ENCODE measurements around the gene REEP3.

The REEP3 gene

DNA sequence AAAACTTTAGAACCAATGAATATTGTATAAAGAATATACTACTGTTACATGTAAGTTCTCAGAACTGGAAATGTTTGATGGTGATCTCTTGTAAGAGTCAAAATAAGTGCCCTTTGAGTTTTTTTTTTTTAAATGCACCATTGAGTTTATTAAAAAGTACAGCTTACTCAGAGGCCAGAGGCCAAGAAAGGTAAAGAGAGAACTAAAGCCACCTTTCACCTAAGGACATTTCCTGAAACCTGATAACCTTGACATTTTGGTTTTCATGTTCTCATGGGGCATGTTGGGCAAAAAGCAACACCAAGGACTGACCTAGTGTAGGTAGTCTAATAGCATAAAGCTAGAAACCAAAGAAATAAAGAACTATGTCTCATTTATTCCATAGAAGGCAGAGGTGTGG lies 27.7 kb downstream of the REEP3 start (continued):
- TF ChIP-seq, protein P1, sequence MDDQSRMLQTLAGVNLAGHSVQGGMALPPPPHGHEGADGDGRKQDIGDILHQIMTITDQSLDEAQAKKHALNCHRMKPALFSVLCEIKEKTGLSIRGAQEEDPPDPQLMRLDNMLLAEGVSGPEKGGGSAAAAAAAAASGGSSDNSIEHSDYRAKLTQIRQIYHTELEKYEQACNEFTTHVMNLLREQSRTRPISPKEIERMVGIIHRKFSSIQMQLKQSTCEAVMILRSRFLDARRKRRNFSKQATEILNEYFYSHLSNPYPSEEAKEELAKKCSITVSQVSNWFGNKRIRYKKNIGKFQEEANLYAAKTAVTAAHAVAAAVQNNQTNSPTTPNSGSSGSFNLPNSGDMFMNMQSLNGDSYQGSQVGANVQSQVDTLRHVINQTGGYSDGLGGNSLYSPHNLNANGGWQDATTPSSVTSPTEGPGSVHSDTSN (CRISPR knock-in tag; IDR thresholded peaks at IDR 0.05): no peak
- no peak for TF ChIP-seq ZNF549 (tag by site-specific recombination; IDR thresholded peaks at IDR 0.05)
- no peak for TF ChIP-seq ZNF133 (tag by site-specific recombination; IDR thresholded peaks at IDR 0.05)
- TF ChIP-seq ZNF174 (tag by site-specific recombination; IDR thresholded peaks at IDR 0.05): no peak
- TF ChIP-seq ZNF658 (tag by site-specific recombination; IDR thresholded peaks at IDR 0.05): no peak
- TF ChIP-seq, protein P2, sequence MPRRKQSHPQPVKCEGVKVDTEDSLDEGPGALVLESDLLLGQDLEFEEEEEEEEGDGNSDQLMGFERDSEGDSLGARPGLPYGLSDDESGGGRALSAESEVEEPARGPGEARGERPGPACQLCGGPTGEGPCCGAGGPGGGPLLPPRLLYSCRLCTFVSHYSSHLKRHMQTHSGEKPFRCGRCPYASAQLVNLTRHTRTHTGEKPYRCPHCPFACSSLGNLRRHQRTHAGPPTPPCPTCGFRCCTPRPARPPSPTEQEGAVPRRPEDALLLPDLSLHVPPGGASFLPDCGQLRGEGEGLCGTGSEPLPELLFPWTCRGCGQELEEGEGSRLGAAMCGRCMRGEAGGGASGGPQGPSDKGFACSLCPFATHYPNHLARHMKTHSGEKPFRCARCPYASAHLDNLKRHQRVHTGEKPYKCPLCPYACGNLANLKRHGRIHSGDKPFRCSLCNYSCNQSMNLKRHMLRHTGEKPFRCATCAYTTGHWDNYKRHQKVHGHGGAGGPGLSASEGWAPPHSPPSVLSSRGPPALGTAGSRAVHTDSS (tag by site-specific recombination; IDR thresholded peaks at IDR 0.05): no peak
- no peak for TF ChIP-seq ZSCAN23 (tag by site-specific recombination; IDR thresholded peaks at IDR 0.05)
- no peak for TF ChIP-seq ZNF404 (tag by site-specific recombination; IDR thresholded peaks at IDR 0.05)
- TF ChIP-seq ZEB2 (tag by site-specific recombination; IDR thresholded peaks at IDR 0.05): no peak
- TF ChIP-seq IKZF3 (tag by site-specific recombination; IDR thresholded peaks at IDR 0.05): no peak
- TF ChIP-seq YY1 (tag by site-specific recombination; IDR thresholded peaks at IDR 0.05): no peak
- TF ChIP-seq ZNF701 (tag by site-specific recombination; IDR thresholded peaks at IDR 0.05): no peak
- TF ChIP-seq ZNF16 (tag by site-specific recombination; IDR thresholded peaks at IDR 0.05; ENCODE audit: low read depth): no peak

DNA sequence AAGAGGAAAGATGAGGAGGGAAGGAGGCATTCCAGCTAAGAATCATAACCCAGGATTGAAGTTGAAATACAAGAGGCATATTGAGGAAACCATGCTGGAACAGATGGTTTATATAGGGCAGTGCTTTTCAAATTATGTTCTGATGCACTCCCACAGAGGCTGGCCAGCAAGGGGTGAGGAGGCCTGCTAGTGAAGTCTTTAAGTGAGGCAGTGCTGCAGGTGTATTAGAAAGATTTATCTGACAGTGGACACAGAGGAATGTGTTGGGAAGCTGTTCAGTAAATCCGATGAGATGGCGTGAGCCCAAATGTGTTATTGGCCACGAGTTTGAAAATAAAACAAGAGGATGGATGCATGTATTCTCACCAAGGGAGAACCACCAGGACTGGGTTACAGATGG lies 28.6 kb downstream of the REEP3 start:
- H3K27ac ChIP-seq (ENCODE audit: extremely low read depth, low read depth, low read length): no peak overlapping the region
- POLR2A ChIA-PET: no interaction called here
- TF ChIP-seq ZNF302 (tag by site-specific recombination; IDR thresholded peaks at IDR 0.05; ENCODE audit: low read depth): no peak
- TF ChIP-seq, protein P3, sequence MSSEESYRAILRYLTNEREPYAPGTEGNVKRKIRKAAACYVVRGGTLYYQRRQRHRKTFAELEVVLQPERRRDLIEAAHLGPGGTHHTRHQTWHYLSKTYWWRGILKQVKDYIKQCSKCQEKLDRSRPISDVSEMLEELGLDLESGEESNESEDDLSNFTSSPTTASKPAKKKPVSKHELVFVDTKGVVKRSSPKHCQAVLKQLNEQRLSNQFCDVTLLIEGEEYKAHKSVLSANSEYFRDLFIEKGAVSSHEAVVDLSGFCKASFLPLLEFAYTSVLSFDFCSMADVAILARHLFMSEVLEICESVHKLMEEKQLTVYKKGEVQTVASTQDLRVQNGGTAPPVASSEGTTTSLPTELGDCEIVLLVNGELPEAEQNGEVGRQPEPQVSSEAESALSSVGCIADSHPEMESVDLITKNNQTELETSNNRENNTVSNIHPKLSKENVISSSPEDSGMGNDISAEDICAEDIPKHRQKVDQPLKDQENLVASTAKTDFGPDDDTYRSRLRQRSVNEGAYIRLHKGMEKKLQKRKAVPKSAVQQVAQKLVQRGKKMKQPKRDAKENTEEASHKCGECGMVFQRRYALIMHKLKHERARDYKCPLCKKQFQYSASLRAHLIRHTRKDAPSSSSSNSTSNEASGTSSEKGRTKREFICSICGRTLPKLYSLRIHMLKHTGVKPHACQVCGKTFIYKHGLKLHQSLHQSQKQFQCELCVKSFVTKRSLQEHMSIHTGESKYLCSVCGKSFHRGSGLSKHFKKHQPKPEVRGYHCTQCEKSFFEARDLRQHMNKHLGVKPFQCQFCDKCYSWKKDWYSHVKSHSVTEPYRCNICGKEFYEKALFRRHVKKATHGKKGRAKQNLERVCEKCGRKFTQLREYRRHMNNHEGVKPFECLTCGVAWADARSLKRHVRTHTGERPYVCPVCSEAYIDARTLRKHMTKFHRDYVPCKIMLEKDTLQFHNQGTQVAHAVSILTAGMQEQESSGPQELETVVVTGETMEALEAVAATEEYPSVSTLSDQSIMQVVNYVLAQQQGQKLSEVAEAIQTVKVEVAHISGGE (tag by site-specific recombination; conservative IDR thresholded peaks at IDR 0.05; ENCODE audit: low read depth): no peak
- TF ChIP-seq ZNF664 (tag by site-specific recombination; IDR thresholded peaks at IDR 0.05): no peak
- no peak for TF ChIP-seq REPIN1 (tag by site-specific recombination; IDR thresholded peaks at IDR 0.05; ENCODE audit: low read depth)
- TF ChIP-seq, protein P4, sequence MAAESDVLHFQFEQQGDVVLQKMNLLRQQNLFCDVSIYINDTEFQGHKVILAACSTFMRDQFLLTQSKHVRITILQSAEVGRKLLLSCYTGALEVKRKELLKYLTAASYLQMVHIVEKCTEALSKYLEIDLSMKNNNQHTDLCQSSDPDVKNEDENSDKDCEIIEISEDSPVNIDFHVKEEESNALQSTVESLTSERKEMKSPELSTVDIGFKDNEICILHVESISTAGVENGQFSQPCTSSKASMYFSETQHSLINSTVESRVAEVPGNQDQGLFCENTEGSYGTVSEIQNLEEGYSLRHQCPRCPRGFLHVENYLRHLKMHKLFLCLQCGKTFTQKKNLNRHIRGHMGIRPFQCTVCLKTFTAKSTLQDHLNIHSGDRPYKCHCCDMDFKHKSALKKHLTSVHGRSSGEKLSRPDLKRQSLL (tag by site-specific recombination; IDR thresholded peaks at IDR 0.05): no peak
- no peak for TF ChIP-seq MEIS1 (CRISPR knock-in tag; IDR thresholded peaks at IDR 0.05; ENCODE audit: borderline replicate concordance)
- TF ChIP-seq, protein P5, sequence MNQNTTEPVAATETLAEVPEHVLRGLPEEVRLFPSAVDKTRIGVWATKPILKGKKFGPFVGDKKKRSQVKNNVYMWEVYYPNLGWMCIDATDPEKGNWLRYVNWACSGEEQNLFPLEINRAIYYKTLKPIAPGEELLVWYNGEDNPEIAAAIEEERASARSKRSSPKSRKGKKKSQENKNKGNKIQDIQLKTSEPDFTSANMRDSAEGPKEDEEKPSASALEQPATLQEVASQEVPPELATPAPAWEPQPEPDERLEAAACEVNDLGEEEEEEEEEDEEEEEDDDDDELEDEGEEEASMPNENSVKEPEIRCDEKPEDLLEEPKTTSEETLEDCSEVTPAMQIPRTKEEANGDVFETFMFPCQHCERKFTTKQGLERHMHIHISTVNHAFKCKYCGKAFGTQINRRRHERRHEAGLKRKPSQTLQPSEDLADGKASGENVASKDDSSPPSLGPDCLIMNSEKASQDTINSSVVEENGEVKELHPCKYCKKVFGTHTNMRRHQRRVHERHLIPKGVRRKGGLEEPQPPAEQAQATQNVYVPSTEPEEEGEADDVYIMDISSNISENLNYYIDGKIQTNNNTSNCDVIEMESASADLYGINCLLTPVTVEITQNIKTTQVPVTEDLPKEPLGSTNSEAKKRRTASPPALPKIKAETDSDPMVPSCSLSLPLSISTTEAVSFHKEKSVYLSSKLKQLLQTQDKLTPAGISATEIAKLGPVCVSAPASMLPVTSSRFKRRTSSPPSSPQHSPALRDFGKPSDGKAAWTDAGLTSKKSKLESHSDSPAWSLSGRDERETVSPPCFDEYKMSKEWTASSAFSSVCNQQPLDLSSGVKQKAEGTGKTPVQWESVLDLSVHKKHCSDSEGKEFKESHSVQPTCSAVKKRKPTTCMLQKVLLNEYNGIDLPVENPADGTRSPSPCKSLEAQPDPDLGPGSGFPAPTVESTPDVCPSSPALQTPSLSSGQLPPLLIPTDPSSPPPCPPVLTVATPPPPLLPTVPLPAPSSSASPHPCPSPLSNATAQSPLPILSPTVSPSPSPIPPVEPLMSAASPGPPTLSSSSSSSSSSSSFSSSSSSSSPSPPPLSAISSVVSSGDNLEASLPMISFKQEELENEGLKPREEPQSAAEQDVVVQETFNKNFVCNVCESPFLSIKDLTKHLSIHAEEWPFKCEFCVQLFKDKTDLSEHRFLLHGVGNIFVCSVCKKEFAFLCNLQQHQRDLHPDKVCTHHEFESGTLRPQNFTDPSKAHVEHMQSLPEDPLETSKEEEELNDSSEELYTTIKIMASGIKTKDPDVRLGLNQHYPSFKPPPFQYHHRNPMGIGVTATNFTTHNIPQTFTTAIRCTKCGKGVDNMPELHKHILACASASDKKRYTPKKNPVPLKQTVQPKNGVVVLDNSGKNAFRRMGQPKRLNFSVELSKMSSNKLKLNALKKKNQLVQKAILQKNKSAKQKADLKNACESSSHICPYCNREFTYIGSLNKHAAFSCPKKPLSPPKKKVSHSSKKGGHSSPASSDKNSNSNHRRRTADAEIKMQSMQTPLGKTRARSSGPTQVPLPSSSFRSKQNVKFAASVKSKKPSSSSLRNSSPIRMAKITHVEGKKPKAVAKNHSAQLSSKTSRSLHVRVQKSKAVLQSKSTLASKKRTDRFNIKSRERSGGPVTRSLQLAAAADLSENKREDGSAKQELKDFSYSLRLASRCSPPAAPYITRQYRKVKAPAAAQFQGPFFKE (tag by site-specific recombination; IDR thresholded peaks at IDR 0.05; ENCODE audit: borderline replicate concordance): no peak
- TF ChIP-seq ZNF548 (tag by site-specific recombination; IDR thresholded peaks at IDR 0.05): no peak
- no peak for TF ChIP-seq ZXDB (tag by site-specific recombination; IDR thresholded peaks at IDR 0.05)
- TF ChIP-seq ZNF23 (tag by site-specific recombination; IDR thresholded peaks at IDR 0.05; ENCODE audit: borderline replicate concordance): no peak
- TF ChIP-seq, protein P6, sequence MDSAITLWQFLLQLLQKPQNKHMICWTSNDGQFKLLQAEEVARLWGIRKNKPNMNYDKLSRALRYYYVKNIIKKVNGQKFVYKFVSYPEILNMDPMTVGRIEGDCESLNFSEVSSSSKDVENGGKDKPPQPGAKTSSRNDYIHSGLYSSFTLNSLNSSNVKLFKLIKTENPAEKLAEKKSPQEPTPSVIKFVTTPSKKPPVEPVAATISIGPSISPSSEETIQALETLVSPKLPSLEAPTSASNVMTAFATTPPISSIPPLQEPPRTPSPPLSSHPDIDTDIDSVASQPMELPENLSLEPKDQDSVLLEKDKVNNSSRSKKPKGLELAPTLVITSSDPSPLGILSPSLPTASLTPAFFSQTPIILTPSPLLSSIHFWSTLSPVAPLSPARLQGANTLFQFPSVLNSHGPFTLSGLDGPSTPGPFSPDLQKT (IDR thresholded peaks at IDR 0.05; ENCODE audit: borderline replicate concordance, low read depth, low read length): no peak

More for the DNA sequence above, 28.6 kb downstream of the REEP3 start:
- Histone ChIP-seq H3K4me3 (ENCODE audit: low read depth, low read length) (no peak overlapping the region), H3K9me3 (ENCODE audit: control insufficient read depth, insufficient read depth, low read depth, low read length) (no peaks in the 10 kb centered on the region), H3K36me3 (ENCODE audit: control insufficient read depth in 2 of 2, insufficient read depth in 1 of 2, low read length in 2 of 2) (no peaks in the 10 kb centered on the region), H3K4me1 (ENCODE audit: control insufficient read depth, insufficient read depth, low read length) (no peaks in the 10 kb centered on the region)
- CTCF ChIA-PET: interaction anchor here (1.0 to 1.4 kb wide), 3 partner anchors 28 to 391 kb away, joined by 3 to 6 read pairs (median 3); partner anchors contain the start of gene REEP3
